Measurements from ENCODE around the gene OR4D9. TPM values are rescaled to one million over a fixed set of nuclear protein-coding genes. Genes with fewer than 3 reads are reported as not detected.

The OR4D9 gene
- total RNA-seq, 1 donor, result not detected

DNA sequence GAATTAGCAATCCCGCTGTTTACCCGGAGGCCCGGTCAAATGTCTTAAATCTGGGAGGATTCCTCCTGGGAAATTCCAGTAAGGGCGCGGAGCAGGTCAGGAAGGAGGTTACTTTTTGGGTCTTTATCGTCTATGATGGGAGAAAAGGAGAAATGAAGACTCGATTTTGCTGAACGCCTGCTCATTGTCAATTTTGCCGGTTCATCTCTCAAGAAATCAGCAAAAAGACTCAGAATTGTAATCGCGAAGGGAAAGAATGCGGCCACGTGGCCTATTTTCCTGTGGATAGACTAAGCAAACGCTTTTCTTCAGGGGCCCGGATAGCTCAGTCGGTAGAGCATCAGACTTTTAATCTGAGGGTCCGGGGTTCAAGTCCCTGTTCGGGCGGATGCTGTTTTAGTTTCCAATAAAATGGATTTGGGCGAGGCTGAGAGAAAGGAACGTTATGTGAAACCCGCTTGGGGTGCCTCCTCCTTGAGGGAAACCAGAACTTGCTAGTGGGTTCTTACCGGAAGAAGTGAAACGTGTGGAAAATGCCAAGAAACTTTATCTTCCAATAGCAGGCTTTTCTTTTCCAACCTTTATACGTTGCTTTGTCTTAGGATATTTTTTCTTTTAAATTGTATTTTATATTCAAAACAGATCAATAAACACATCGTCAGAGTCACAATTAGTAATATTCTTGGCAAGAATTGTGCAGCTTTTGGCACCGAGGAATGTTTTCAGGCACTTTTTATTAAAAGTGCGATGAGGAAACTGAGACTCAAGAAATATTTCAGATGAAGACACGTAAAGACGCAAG, 45.0 kb downstream of the OR4D9 start:
- Histone ChIP-seq H4K20me1 (ENCODE audit: insufficient read depth, low read length) (no peaks in the 10 kb centered on the region), H3K27me3 (ENCODE audit: insufficient read depth, low read length) (no peaks in the 10 kb centered on the region), H3K79me2 (ENCODE audit: insufficient read depth, low read length) (no peaks in the 10 kb centered on the region), H3K4me3 (ENCODE audit: insufficient read depth, low read length) (peak overlapping the region; percentile 78), H3K27ac (ENCODE audit: low read depth, low read length) (peak overlapping the region; percentile 58), H3K4me2 (ENCODE audit: insufficient read depth, low read length) (peak overlapping the region; percentile 86), H3K4me1 (ENCODE audit: insufficient read depth, low read length) (peaks cover 8% of the 10 kb centered on the region), H3K9me3 (ENCODE audit: low read depth, low read length) (no peaks in the 10 kb centered on the region), H2AFZ (ENCODE audit: low read length) (peak overlapping the region; percentile 89), H3K36me3 (ENCODE audit: insufficient read depth, low read length) (no peaks in the 10 kb centered on the region)
- peak; percentile 86 for DNase-seq (ENCODE audit: insufficient read length, low spot score, missing footprints)
- TF ChIP-seq, protein P1, sequence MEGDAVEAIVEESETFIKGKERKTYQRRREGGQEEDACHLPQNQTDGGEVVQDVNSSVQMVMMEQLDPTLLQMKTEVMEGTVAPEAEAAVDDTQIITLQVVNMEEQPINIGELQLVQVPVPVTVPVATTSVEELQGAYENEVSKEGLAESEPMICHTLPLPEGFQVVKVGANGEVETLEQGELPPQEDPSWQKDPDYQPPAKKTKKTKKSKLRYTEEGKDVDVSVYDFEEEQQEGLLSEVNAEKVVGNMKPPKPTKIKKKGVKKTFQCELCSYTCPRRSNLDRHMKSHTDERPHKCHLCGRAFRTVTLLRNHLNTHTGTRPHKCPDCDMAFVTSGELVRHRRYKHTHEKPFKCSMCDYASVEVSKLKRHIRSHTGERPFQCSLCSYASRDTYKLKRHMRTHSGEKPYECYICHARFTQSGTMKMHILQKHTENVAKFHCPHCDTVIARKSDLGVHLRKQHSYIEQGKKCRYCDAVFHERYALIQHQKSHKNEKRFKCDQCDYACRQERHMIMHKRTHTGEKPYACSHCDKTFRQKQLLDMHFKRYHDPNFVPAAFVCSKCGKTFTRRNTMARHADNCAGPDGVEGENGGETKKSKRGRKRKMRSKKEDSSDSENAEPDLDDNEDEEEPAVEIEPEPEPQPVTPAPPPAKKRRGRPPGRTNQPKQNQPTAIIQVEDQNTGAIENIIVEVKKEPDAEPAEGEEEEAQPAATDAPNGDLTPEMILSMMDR (IDR thresholded peaks at IDR 0.05; ENCODE audit: extremely low read depth, low read depth, low read length), result no peak

GRCh38 chr11:59556917-59557348, 45.6 kb downstream of the OR4D9 start:
- DNase-seq (ENCODE audit: insufficient read length, low spot score, missing footprints), result peak; percentile 82

GRCh38 chr11:59558270-59558643, 46.9 kb downstream of the OR4D9 start:
- Histone ChIP-seq H2AFZ (ENCODE audit: low read length) (no peak overlapping the region), H3K36me3 (ENCODE audit: insufficient read depth, low read length) (no peaks in the 10 kb centered on the region), H3K9me3 (ENCODE audit: low read depth, low read length) (no peaks in the 10 kb centered on the region), H3K4me3 (ENCODE audit: insufficient read depth, low read length) (no peak overlapping the region), H3K79me2 (ENCODE audit: insufficient read depth, low read length) (no peaks in the 10 kb centered on the region), H3K4me2 (ENCODE audit: insufficient read depth, low read length) (peak overlapping the region; percentile 45), H3K27ac (ENCODE audit: low read depth, low read length) (no peak overlapping the region), H3K27me3 (ENCODE audit: insufficient read depth, low read length) (no peaks in the 10 kb centered on the region), H4K20me1 (ENCODE audit: insufficient read depth, low read length) (no peaks in the 10 kb centered on the region), H3K4me1 (ENCODE audit: insufficient read depth, low read length) (peaks cover 8% of the 10 kb centered on the region)
- DNase-seq (ENCODE audit: insufficient read length, low spot score, missing footprints), result no peak
- TF ChIP-seq, protein P1 (IDR thresholded peaks at IDR 0.05; ENCODE audit: extremely low read depth, low read depth, low read length), result no peak

More at GRCh38 chr11:59556917-59557348, 45.6 kb downstream of the OR4D9 start:
- Histone ChIP-seq H3K4me3 (ENCODE audit: insufficient read depth, low read length) (peak overlapping the region; percentile 78), H3K27ac (ENCODE audit: low read depth, low read length) (peak overlapping the region; percentile 58), H3K79me2 (ENCODE audit: insufficient read depth, low read length) (no peaks in the 10 kb centered on the region), H2AFZ (ENCODE audit: low read length) (peak overlapping the region; percentile 76), H3K4me1 (ENCODE audit: insufficient read depth, low read length) (peaks cover 8% of the 10 kb centered on the region), H3K36me3 (ENCODE audit: insufficient read depth, low read length) (no peaks in the 10 kb centered on the region), H4K20me1 (ENCODE audit: insufficient read depth, low read length) (no peaks in the 10 kb centered on the region), H3K27me3 (ENCODE audit: insufficient read depth, low read length) (no peaks in the 10 kb centered on the region), H3K9me3 (ENCODE audit: low read depth, low read length) (no peaks in the 10 kb centered on the region), H3K4me2 (ENCODE audit: insufficient read depth, low read length) (peak overlapping the region; percentile 86)
- TF ChIP-seq, protein P1 (IDR thresholded peaks at IDR 0.05; ENCODE audit: extremely low read depth, low read depth, low read length), result no peak

DNA sequence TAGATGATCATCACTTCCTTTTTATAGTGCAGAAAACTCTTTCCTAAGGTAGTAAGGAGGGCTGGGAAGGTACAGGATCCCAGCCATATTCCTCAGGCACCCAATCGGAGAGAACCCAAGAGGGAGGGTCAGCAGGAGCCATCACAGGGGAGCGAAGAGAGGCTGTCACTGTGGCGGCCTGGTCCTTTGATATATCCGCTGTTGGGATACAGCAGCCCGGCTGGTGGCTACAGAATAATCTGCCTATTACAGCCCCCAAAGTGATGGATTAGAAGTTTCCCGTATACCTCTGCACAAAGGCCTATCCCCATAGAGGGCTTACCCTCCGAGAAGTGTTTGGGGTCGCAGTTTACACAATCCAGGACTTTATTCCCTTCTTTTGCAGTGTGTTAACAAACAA, 48.5 kb downstream of the OR4D9 start:
- H3K27ac ChIP-seq (ENCODE audit: low read depth, low read length), result no peak overlapping the region
- peaks cover 8% of the 10 kb centered on the region for H3K4me1 ChIP-seq (ENCODE audit: insufficient read depth, low read length)
- no peaks in the 10 kb centered on the region for H3K27me3 ChIP-seq (ENCODE audit: insufficient read depth, low read length)
- H3K4me2 ChIP-seq (ENCODE audit: insufficient read depth, low read length), result peak overlapping the region; percentile 88
- H3K9me3 ChIP-seq (ENCODE audit: low read depth, low read length), result no peaks in the 10 kb centered on the region
- H3K4me3 ChIP-seq (ENCODE audit: insufficient read depth, low read length), result peak overlapping the region; percentile 89
- no peaks in the 10 kb centered on the region for H4K20me1 ChIP-seq (ENCODE audit: insufficient read depth, low read length)
- DNase-seq (ENCODE audit: insufficient read length, low spot score, missing footprints), result no peak
- no peaks in the 10 kb centered on the region for H3K36me3 ChIP-seq (ENCODE audit: insufficient read depth, low read length)
- TF ChIP-seq, protein P1 (IDR thresholded peaks at IDR 0.05; ENCODE audit: extremely low read depth, low read depth, low read length), result no peak
- H2AFZ ChIP-seq (ENCODE audit: low read length), result no peak overlapping the region
- no peaks in the 10 kb centered on the region for H3K79me2 ChIP-seq (ENCODE audit: insufficient read depth, low read length)
